ENCODE measurements around the gene VAV2.

- TF ChIP-seq POLR2A (IDR thresholded peaks at IDR 0.05; ENCODE audit: low read length) (no peak), CTCF (IDR thresholded peaks at IDR 0.05) (no peak), HDAC2 (IDR thresholded peaks at IDR 0.05) (no peak)
Observed at GRCh38 chr9:133914442-133915342, 77.4 kb downstream of the VAV2 start.

All from A549 (cell line).